Posterior vena cava (tissue), 2 donors: ENCODE data around the gene RMND1. TPM values are rescaled to one million over a fixed set of nuclear protein-coding genes. Genes with fewer than 3 reads are reported as not detected.
"Not testable (repeated sequence)": the region's sequence is repeated elsewhere in the genome, so short reads cannot be mapped to it uniquely, and the experiment has no call there.

Experiments
- DNase-seq: peaks from one replicate; pipeline ENCODE4 v3.0.0-alpha.2; 2020; ENCODE audit warnings: low spot score
- intact Hi-C, 2 donors: fragments of 100-400 bp; cut with DNase I; formaldehyde crosslinking; loops; one replicate each; pipeline versions ENCODE4 v1.14.1 to v1.14.2; 2022 to 2023
- total RNA-seq, 2 donors: library from RNA; stranded (reverse); fragmentation: NEBNext Ultra II Directional; extraction: Animal tissue kit (Norgen Biotek cat#: 25700); gene quantifications; one replicate each; pipeline ENCODE4 v1.2.1, GENCODE V29; 2021
- donor health status: DM: yes; HTN: yes; CAD: no.
- donor health status: DM: yes; HTN: yes; CAD: no.

RMND1 gene
- total RNA-seq, 2 donors from 2014 or later, result 13.8 to 16.2 TPM

GRCh38 chr6:151365233-151365632 lies 86.7 kb downstream of the RMND1 start:
- intact Hi-C loops, result no loop called here
- DNase-seq, result no peak

- DNase-seq, result no peak
- intact Hi-C loops, result no loop called here
Observed at GRCh38 chr6:151359486-151359885, 92.4 kb downstream of the RMND1 start.

DNA sequence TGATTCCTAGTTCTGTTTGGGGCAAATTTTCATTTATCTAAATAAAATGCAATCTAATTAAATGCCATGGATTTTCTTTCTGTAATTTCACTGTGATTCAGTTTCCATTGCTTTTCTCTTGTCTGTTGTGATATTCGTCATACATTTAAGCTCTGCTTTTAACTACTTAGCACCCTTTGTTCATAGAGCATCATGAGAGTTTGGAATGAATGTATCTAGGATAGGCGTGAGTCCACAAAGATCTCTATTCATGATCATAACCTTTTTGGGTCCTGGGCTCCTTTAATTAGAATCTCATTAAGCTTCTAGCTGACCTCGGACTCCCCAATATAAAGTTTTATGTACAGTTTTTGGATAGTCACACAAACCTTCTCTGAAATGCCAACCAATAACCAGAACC lies 93.5 kb downstream of the RMND1 start:
- no peak for DNase-seq
- intact Hi-C loops, result no loop called here

DNA sequence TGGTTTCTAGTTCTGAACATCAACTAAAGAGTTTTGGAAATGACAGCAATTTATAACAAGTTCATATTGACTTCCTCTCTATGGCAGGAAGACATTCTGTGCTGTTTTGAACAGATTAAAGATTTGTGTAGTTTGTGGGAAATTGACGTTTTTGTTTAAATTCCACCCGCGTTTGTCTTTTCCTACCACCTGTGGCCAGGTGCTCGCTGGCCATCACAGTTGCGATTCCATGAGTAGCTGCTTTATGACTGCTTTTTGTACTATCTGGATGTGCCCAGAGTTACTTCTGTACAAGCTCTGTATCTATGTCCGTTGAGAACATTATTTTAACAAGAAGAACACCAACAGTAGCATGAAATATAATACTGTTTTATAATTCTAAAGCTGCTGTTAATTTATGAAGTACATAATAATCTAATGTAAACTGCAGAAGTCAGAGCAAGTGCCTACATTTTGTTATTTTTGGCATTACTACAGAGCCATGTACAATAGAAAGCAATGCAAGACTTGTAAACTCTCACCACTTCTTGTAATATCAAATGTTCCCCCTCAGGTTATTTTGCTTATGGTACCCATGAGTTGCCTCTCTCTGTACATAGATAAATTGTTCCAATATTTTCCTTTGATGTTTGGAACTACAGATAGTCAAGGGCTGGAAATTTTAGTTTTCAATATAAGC lies 94.0 kb downstream of the RMND1 start:
- DNase-seq, result no peak
- intact Hi-C loops, result no loop called here

- intact Hi-C loops, DNase-seq: not testable (repeated sequence)
Observed at GRCh38 chr6:151356983-151357382, 94.9 kb downstream of the RMND1 start.

Other genes with a start within 250 kb of the RMND1 start
- gene AKAP12, start 212.2 kb downstream of the RMND1 start, total RNA-seq, result 100 to 1,000 TPM; 140 to 146 TPM
- gene ZBTB2, start 60.6 kb downstream of the RMND1 start, total RNA-seq, result 1 to 10 TPM; 8.7 to 9.5 TPM
- 1 to 10 TPM; 1.3 to 1.7 TPM for gene CCDC170, start 41.9 kb upstream of the RMND1 start, total RNA-seq